Stimulated activated CD4-positive, alpha-beta T cell treated with anti-CD3 and anti-CD28 coated beads, Interleukin-1b, Interleukin-23, amount 100 ng/mL, for 4 hours (primary cell): Measurements from ENCODE around the gene TSPAN11.
"Not testable (repeated sequence)": the region's sequence is repeated elsewhere in the genome, so short reads cannot be mapped to it uniquely, and the experiment has no call there.

Experiments used
- DNase-seq, 2 donors: peaks; one replicate each; pipeline ENCODE4 v3.0.0-alpha.2; 2020; ENCODE audit warnings: low read depth in 2 of 2

TSPAN11 gene

GRCh38 chr12:30926243-30927221 is at the start of gene TSPAN11:
TSS of gene TSPAN11 (plus strand) at chr12:30926748. CDS start at chr12:30953992, 27,244 bp downstream.
- DNase-seq, result no peak

- no peak for DNase-seq
These were observed 49.3 kb upstream of the TSPAN11 start for GRCh38 chr12:30877105-30877875.

- DNase-seq, result no peak
These were observed 48.5 kb upstream of the TSPAN11 start for GRCh38 chr12:30878024-30878423.

GRCh38 chr12:30880061-30880460 is 46.5 kb upstream of the TSPAN11 start:
- no peak for DNase-seq

- DNase-seq, result no peak
These were observed 45.7 kb upstream of the TSPAN11 start for GRCh38 chr12:30880813-30881212.

GRCh38 chr12:30882706-30883105 is 43.8 kb upstream of the TSPAN11 start:
- DNase-seq, result no peak

- DNase-seq, result no peak
These were observed 41.7 kb upstream of the TSPAN11 start for GRCh38 chr12:30884799-30885198.

- no peak for DNase-seq
These were observed 41.2 kb upstream of the TSPAN11 start for GRCh38 chr12:30885321-30885720.

- DNase-seq, result no peak
These were observed 39.3 kb upstream of the TSPAN11 start for GRCh38 chr12:30887226-30887625.

GRCh38 chr12:30888241-30888640 is 38.3 kb upstream of the TSPAN11 start:
- DNase-seq, result no peak

- DNase-seq, result not testable (repeated sequence)
These were observed 32.0 kb upstream of the TSPAN11 start for GRCh38 chr12:30894531-30894930.

- DNase-seq, result no peak
These were observed 30.1 kb upstream of the TSPAN11 start for GRCh38 chr12:30896461-30896860.

GRCh38 chr12:30898846-30899245 is 27.7 kb upstream of the TSPAN11 start:
- no peak for DNase-seq

GRCh38 chr12:30900351-30900750 is 26.2 kb upstream of the TSPAN11 start:
- DNase-seq, result no peak

GRCh38 chr12:30902001-30902400 is 24.5 kb upstream of the TSPAN11 start:
- DNase-seq, result no peak

GRCh38 chr12:30902596-30902995 is 24.0 kb upstream of the TSPAN11 start:
- no peak for DNase-seq

- no peak for DNase-seq
These were observed 21.0 kb upstream of the TSPAN11 start for GRCh38 chr12:30905463-30906009.

- DNase-seq, result no peak
These were observed 18.3 kb upstream of the TSPAN11 start for GRCh38 chr12:30908076-30908721.

GRCh38 chr12:30908722-30909348 is 17.7 kb upstream of the TSPAN11 start:
- DNase-seq, result no peak

- DNase-seq, result no peak
These were observed 17.1 kb upstream of the TSPAN11 start for GRCh38 chr12:30909349-30910037.

GRCh38 chr12:30910038-30910350 is 16.6 kb upstream of the TSPAN11 start:
- DNase-seq, result no peak
